Spleen (tissue), 7 donors: ENCODE results near the gene UVSSA.

Experiments used
- POLR2AphosphoS5 ChIP-seq, 3 donors: sonication (generic); formaldehyde crosslinking; IDR thresholded peaks; one replicate each; pipeline ENCODE4 v1.5.1; 2017; ENCODE audit warnings: antibody characterized with exemption in 3 of 3
- TF ChIP-seq, protein P1 (sequence below), 11 experiments: fragments of 200-600 bp in 7 of 11; fragments of 450-650 bp in 4 of 11; sonication (generic) in 4 of 11; IDR thresholded peaks in 8 of 11; conservative IDR thresholded peaks in 3 of 11; 1 replicate in 7 of 11; 2 replicates in 4 of 11; pipeline versions ENCODE4 v1.4.0 to v1.8.0; 2016 to 2021; ENCODE audit warnings: antibody characterized with exemption in 11 of 11, inconsistent platforms in 4 of 11, mild to moderate bottlenecking in 1 of 11
- donor health status: DM: no; HTN: no; CAD: no; lungs with moderate emphysema.
- donor health status: DM: no; HTN: no; CAD: no.
- donor health status: DM: no; HTN: no; CAD: no.

DNA sequence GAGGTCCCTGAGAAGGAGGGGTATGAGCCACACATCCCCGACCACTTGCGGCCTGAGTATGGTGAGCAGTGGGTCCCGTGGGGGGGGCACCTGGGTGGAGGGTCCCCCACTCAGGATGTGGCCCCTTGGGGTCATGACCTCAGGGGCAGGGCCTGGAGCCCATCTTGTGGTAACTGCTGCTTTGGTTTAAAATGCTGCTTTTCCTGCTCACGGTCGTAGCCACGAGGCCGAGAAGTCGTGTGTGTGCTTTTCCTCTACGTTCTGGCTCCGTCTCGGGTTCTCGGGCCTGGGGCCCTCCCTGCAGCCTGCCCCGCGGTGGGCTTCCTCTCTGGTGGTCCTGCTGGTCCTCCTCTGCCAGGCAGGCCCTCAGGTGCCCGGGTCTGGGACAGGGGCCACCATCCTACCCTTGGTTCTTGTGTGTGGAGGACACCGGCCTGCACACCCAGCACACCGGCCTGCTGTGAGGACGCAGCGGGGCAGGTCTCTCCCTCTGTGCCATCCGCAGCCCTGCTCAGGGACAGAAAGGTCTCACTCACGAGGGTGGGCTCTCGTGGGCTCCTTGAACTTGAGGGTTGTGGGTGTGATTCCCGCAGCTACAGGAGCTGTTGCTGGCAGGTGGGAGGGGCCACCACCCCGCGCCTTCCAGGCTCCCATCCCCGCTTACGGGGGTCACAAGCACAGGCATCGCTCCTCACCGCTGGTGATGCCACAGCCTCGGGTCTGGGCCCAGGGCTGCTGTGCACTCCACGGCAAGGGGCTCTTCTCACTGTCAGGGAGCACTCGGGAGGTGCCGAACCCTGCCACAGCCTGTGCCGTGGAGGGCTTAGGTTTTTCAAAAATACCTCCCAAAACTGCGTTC is 19.6 kb downstream of the UVSSA start:
- TF ChIP-seq, protein P1, sequence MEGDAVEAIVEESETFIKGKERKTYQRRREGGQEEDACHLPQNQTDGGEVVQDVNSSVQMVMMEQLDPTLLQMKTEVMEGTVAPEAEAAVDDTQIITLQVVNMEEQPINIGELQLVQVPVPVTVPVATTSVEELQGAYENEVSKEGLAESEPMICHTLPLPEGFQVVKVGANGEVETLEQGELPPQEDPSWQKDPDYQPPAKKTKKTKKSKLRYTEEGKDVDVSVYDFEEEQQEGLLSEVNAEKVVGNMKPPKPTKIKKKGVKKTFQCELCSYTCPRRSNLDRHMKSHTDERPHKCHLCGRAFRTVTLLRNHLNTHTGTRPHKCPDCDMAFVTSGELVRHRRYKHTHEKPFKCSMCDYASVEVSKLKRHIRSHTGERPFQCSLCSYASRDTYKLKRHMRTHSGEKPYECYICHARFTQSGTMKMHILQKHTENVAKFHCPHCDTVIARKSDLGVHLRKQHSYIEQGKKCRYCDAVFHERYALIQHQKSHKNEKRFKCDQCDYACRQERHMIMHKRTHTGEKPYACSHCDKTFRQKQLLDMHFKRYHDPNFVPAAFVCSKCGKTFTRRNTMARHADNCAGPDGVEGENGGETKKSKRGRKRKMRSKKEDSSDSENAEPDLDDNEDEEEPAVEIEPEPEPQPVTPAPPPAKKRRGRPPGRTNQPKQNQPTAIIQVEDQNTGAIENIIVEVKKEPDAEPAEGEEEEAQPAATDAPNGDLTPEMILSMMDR (IDR thresholded peaks at IDR 0.05 in 8 of 11, conservative IDR thresholded peaks at IDR 0.05 in 3 of 11): no peak
- no peak for TF ChIP-seq POLR2AphosphoS5 (IDR thresholded peaks at IDR 0.05)
